Natural killer cell (primary cell): ENCODE data around the gene MYCBPAP. TPM values are rescaled to one million over a fixed set of nuclear protein-coding genes. Genes with fewer than 3 reads are reported as not detected.

Experiments
- ATAC-seq, 3 donors: fragments of 150-1000 bp in 2 of 3; fragments of 200-7000 bp in 1 of 3; cut with Tn5 transposase; 1 replicate in 1 of 3; 2 replicates in 2 of 3; pipeline ENCODE4 v1.10.0; 2021; ENCODE audit warnings: mild to moderate bottlenecking in 2 of 3, moderate library complexity in 2 of 3
- DNase-seq, 2 donors: peaks; one replicate each; pipeline versions ENCODE4 v3.0.0 to v3.0.0-alpha.2; 2013 to 2021; ENCODE audit warnings: mixed read lengths in 1 of 2
- H3K27ac ChIP-seq: one replicate; pipeline ENCODE4 v1.5.1; 2013; ENCODE audit warnings: mild to moderate bottlenecking, low read length
- H3K27me3 ChIP-seq: one replicate; pipeline ENCODE4 v1.6.1; 2013; ENCODE audit warnings: low read length; ENCODE audit not compliant: control insufficient read depth, insufficient read depth
- H3K36me3 ChIP-seq: one replicate; pipeline ENCODE4 v1.6.1; 2013; ENCODE audit warnings: low read length; ENCODE audit not compliant: control insufficient read depth, insufficient read depth
- H3K4me1 ChIP-seq: one replicate; pipeline ENCODE4 v1.6.1; 2013; ENCODE audit warnings: low read length; ENCODE audit not compliant: control insufficient read depth, insufficient read depth
- H3K4me3 ChIP-seq: one replicate; pipeline ENCODE4 v1.5.1; 2013; ENCODE audit warnings: low read length
- H3K9me3 ChIP-seq: one replicate; pipeline ENCODE4 v1.6.1; 2013; ENCODE audit warnings: low read length; ENCODE audit not compliant: control insufficient read depth, insufficient read depth
- H3K27ac Mint-ChIP-seq, 2 donors: one replicate each; pipeline ENCODE4 v1.8.0; 2022; ENCODE audit warnings: mild to moderate bottlenecking in 2 of 2, mixed read lengths in 2 of 2, moderate library complexity in 1 of 2
- H3K27me3 Mint-ChIP-seq, 2 donors: one replicate each; pipeline ENCODE4 v1.8.0; 2022; ENCODE audit warnings: low read depth in 2 of 2, mixed read lengths in 2 of 2
- H3K36me3 Mint-ChIP-seq: one replicate; pipeline ENCODE4 v1.8.0; 2022; ENCODE audit warnings: mixed read lengths
- H3K4me1 Mint-ChIP-seq, 2 donors: one replicate each; pipeline ENCODE4 v1.8.0; 2022; ENCODE audit warnings: mixed read lengths in 2 of 2
- H3K4me3 Mint-ChIP-seq: one replicate; pipeline ENCODE4 v1.8.0; 2022; ENCODE audit warnings: mild to moderate bottlenecking, moderate library complexity, mixed read lengths
- H3K9me3 Mint-ChIP-seq, 2 donors: one replicate each; pipeline ENCODE4 v1.8.0; 2022; ENCODE audit warnings: mixed read lengths in 2 of 2
- CTCF ChIP-seq: fragments of 200-600 bp; IDR thresholded peaks from one replicate; pipeline ENCODE4 v1.8.0; 2022; ENCODE audit warnings: antibody characterized with exemption
- WGBS: methylation state at CpG from one replicate; pipeline ENCODE4 v1.1.7; 2013; ENCODE audit warnings: missing lambda C conversion rate; ENCODE audit not compliant: insufficient coverage; 5-methylcytosine and 5-hydroxymethylcytosine counted together
- intact Hi-C: fragments of 100-400 bp; cut with micrococcal nuclease; formaldehyde crosslinking; loops from one replicate; pipeline ENCODE4 v1.14.2; 2022
- total RNA-seq, 4 donors: library from RNA; stranded (reverse); fragments of 120-200 nt in 1 of 4; gene quantifications; one replicate each; pipeline versions ENCODE4 v1.2.3 to v1.2.4, GENCODE V29; 2013 to 2022

MYCBPAP gene
- total RNA-seq, 3 donors from 2014 or later (not counting 1 experiment from before 2014, with no cell fraction given), result 0.26 to 4.9 (median 0.70) TPM

- WGBS, result 87% methylated on average over 6 of the region's 6 CpGs
- H3K4me1 Mint-ChIP-seq, result no peaks in the 10 kb centered on the region
- peaks cover 0 to 11% of the 10 kb centered on the region in 2 donors for H3K27me3 Mint-ChIP-seq
- no peak overlapping the region for H3K27ac Mint-ChIP-seq
- H3K9me3 ChIP-seq, result no peaks in the 10 kb centered on the region
- TF ChIP-seq CTCF, result no peak
- ATAC-seq, result no peak
- H3K4me1 ChIP-seq, result no peaks in the 10 kb centered on the region
- no peaks in the 10 kb centered on the region for H3K36me3 Mint-ChIP-seq
- no peak for DNase-seq
- H3K36me3 ChIP-seq, result no peaks in the 10 kb centered on the region
- intact Hi-C loops, result no loop called here
- H3K4me3 Mint-ChIP-seq, result no peak overlapping the region
- H3K27me3 ChIP-seq, result no peaks in the 10 kb centered on the region
- no peak overlapping the region for H3K4me3 ChIP-seq
- no peaks in the 10 kb centered on the region for H3K9me3 Mint-ChIP-seq
- no peak overlapping the region for H3K27ac ChIP-seq
These were observed 6.9 kb downstream of the MYCBPAP start for GRCh38 chr17:50514936-50515702.

- Histone ChIP-seq H3K4me1 (no peaks in the 10 kb centered on the region), H3K36me3 (no peaks in the 10 kb centered on the region), H3K9me3 (no peaks in the 10 kb centered on the region), H3K4me3 (no peak overlapping the region), H3K27ac (no peak overlapping the region), H3K27me3 (no peaks in the 10 kb centered on the region)
- Mint-ChIP-seq H3K27ac (no peak overlapping the region), H3K4me3 (no peak overlapping the region), H3K27me3 (peaks cover 0 to 6% of the 10 kb centered on the region in 2 donors), H3K4me1 (no peaks in the 10 kb centered on the region), H3K9me3 (no peaks in the 10 kb centered on the region), H3K36me3 (no peaks in the 10 kb centered on the region)
- DNase-seq (no peak), ATAC-seq (no peak)
- no peak for TF ChIP-seq CTCF
- 86% methylated on average over 4 of the region's 4 CpGs for WGBS
- intact Hi-C loops, result no loop called here
These were observed 8.8 kb downstream of the MYCBPAP start for GRCh38 chr17:50517011-50517410.

- Histone ChIP-seq H3K36me3 (no peaks in the 10 kb centered on the region), H3K9me3 (no peaks in the 10 kb centered on the region), H3K4me3 (no peak overlapping the region), H3K27me3 (no peaks in the 10 kb centered on the region), H3K4me1 (no peaks in the 10 kb centered on the region), H3K27ac (no peak overlapping the region)
- intact Hi-C loops, result no loop called here
- TF ChIP-seq CTCF, result no peak
- H3K4me1 Mint-ChIP-seq, result no peaks in the 10 kb centered on the region
- no peak overlapping the region for H3K27ac Mint-ChIP-seq
- DNase-seq (no peak), ATAC-seq (no peak)
- H3K9me3 Mint-ChIP-seq, result no peaks in the 10 kb centered on the region
- H3K27me3 Mint-ChIP-seq, result peaks cover 0 to 6% of the 10 kb centered on the region in 2 donors
- H3K4me3 Mint-ChIP-seq, result no peak overlapping the region
- WGBS, result 87% methylated on average over 8 of the region's 8 CpGs
- no peaks in the 10 kb centered on the region for H3K36me3 Mint-ChIP-seq
These were observed 9.5 kb downstream of the MYCBPAP start for GRCh38 chr17:50517504-50518383.
